ENCODE measurements around the gene MICB.

MICB gene

DNA sequence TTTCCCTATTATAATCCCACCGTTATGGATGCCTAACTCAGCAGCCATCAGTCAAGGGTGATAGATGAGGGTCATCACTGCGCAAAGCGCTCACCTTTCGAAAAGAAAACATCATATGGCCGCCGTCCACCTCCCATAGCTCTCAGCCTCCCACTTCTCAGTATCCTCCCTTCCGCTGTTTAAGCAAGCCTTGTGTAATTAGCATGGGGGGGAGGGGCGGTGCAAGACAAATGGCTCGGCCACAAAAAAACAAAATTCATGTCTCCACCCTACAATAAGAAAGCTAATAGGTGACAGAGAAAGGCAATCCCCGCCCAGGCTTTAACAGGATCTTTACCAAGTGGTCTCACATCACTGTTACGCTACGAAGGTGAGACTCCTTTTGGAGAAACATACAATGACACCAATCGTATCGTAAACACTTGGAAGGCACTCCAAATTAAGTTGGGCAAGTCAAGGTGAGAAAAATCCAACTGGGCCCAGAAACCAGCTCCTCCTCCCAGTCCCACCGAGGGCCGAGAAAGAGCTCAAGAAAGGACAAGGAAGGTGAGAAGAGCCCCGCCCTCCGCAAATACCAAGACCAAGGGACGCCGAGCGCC, 43.2 kb downstream of the MICB start:
- no peak for DNase-seq (ENCODE audit: low spot score)

DNA sequence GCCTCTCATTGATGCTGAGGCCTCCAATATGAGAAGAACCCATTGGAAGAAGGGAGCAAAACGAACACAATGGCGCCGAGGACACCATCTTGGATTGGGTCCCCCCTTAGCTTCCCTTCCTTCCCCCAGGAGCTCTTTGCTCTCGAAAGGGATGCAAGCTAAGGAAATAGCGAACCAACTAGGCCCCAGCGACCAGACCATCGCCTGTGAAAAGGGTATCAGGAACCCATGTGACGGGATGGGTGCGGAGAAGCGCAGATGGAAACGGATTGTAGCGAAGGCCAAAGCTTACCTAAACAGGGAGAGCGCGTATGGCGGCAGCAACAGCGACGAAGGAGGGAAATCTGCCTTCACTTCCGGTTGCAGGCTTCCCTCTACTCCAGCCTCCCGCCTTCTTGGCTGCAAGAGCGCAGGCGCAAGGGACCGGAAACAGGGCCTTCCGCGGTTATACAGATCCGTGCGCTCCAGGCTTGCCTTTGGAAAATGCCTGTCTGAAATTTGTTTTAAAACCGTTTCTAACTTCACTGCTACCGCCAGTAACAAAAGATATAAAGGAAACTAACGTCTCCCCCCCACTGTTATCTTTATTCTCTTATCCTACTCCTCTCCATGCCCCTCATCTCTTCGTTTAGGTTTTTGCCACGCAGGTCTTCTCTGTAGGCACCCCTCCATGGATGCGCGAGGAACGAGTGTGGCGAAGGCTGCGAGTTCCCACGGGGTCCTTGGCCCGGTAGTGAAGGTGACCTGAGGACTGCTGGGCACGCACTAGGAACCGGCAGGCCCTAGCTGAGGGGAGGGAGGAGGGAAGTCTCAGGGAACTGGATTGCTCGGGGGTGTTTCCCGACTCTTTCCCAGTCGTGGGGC, 43.9 kb downstream of the MICB start, which contains the start of gene DDX39B:
TSS of gene DDX39B (minus strand) at position 346 of the 864 bp plus-strand sequence. CDS start 1,471 bp downstream, outside the sequence.
- peak; percentile 95 for DNase-seq (ENCODE audit: low spot score)

- no peak for DNase-seq (ENCODE audit: low spot score)
Observed at GRCh38 chr6:31543639-31544038, 45.7 kb downstream of the MICB start.

DNA sequence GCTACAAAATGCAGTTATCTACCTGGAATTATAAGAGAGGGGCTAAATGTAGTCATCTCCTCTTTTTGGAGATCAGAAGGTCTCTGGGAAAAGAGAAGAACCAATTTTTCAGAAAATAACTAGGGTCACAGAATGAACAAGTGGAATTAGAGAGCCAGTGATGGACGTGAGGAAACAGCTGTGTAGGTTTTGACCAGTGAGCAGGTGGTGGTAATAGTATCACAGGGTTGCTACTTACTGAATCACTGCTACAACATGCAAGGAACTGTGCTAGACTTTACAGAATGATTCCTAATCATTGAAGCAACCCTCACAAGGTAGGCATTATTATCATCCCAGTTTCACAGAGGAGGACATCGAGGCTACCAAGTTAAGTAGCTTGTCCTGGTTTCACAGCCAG, 46.7 kb downstream of the MICB start:
- no peak for DNase-seq (ENCODE audit: low spot score)

- no peak for DNase-seq (ENCODE audit: low spot score)
Observed at GRCh38 chr6:31545291-31545690, 47.3 kb downstream of the MICB start.

DNA sequence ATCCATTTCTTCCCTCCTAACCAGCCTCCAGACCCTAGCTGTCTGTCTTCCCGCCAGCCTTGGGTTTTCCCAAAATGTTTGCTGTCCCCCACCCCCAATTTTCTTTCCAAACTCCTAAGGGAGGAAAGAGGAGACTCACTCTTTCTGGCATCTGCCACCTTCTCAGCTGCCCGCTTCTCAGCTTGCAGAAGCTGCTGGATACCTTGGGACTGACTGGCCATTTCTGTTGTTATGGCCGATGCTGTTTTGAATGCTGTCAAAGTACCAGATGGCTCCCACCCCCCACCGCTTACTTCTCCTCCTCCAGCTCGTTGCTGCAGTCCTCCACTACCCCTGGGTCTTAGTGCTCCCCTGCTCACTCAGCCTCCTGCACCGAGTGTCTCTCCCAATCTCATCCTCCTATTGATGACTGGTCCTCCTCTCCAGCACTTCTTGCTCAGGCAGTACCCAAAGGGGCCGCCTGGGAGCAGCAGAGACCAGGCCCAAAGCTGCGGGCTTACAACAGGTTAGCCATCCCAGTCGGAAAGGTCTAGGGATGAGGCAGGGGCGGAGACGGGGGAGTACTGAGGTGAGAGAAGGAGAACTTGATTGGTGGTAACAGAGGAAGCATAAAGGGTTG, 48.5 kb downstream of the MICB start, which contains the start of gene ATP6V1G2:
TSS of gene ATP6V1G2 (minus strand) at position 270 of the 619 bp plus-strand sequence. CDS start at position 221, 49 bp downstream.
- peak; percentile 93 for DNase-seq (ENCODE audit: low spot score)

DNA sequence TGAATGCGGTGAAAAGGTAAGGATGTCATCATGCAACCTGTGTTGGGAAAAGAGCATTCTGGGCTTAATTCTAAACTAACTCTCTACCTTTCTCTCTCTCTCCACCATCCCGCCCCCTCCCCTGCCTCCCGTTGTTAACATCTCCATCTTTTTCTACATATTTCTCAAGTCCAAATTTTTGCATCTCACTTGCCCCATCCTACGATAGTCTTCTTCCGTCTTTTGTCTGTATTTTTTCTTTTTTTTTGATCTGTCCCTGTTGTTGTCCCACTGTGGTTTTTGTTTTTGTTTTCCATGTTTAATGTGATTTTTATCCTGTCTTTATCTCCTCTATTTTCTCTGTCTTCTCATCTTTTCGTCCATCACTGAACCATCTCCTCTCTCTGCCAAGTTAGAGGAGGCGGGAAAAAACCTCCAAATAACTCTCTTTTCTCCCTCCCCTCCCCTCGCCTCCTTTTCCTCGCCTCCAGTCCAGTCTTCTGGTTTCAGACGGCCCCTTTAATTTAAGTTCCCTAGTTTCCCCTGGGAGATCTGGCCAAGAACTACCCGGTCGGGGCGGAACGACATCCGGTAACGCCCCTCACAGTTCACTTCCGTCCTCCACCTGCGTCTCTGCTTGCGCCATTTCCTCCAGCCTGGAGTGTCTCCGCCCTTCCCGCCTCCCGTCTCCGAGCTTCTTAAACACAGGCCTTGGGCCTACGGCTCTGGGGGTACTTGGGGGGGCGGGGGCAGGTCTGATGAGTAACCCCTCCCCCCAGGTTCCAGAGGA, 49.2 kb downstream of the MICB start, which contains the start of gene NFKBIL1:
TSS of gene NFKBIL1 (plus strand) at position 651 of the 769 bp plus-strand sequence. CDS start at position 738, 87 bp downstream.
- peak; percentile 92 for DNase-seq (ENCODE audit: low spot score)

- DNase-seq (ENCODE audit: low spot score): no peak
Observed at GRCh38 chr6:31547727-31548543, 50.0 kb downstream of the MICB start.

DNA sequence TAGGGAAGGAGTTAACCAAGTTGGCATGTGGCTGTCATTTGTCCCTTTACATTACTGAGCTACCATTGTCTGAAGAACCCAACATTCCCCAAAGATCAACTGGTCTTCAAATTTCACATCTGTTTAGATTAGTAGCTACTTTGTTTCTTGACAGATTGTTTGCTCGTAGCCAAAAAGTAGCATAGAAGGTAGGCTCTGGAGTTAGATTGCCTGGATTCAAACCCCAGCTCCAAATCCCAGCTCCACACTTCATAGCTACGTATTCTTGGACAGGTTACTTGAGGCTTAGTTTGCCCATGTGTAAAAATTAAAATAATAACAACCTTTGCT, 50.6 kb downstream of the MICB start:
- DNase-seq (ENCODE audit: low spot score): no peak

DNA sequence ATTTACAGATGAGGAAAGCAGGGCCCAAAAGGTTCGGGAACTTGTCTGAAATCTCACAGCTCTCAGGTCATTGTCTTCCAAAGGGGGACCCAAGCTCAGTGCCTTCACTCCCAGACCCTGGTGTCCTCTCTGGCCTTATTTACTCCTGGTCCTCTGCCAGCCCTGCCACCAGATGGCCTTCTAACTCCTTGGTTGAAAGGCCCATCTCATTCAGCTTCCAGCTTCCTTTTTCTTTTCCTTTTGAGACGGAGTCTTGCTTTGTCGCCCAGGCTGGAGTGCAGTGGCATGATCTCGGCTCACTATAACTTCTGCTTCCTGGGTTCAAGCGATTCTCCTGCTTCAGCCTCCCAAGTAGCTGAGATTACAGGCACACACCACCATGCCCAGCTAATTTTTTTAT, 53.4 kb downstream of the MICB start:
- peak; percentile 58 for DNase-seq (ENCODE audit: low spot score)

- no peak for DNase-seq (ENCODE audit: low spot score)
Observed at GRCh38 chr6:31556307-31556706, 58.4 kb downstream of the MICB start.

DNA sequence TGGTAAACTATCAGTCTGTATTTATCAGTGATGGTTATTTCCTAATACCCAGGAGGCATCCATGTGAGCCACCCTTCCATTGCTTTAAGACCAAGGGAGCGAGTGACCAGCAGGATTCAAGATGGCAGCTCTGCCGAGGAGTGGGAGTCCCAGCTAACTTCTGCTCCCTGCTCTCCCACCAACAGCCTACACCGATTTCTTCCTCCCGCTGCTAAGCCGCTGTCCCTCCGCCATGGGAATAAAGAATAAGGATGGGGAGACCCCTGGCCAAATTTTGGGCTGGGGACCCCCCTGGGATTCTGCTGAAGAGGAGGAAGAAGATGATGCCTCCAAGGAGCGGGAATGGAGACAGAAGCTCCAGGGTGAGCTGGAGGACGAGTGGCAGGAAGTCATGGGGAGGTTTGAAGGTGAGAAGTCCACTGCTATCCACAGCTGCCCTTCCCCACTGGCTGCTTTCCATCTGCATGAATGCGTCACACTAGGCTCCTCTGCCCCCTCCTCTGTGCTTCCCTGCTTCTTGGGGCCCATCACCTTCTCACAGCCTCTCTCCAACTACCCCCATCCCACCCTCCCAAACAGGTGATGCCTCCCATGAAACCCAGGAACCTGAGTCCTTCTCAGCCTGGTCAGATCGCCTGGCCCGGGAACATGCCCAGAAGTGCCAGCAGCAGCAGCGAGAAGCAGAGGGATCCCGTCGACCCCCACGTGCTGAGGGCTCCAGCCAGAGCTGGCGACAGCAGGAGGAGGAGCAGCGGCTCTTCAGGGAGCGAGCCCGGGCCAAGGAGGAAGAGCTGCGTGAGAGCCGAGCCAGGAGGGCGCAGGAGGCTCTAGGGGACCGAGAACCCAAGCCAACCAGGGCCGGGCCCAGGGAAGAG, 59.7 kb downstream of the MICB start:
- no peak for DNase-seq (ENCODE audit: low spot score)

DNA sequence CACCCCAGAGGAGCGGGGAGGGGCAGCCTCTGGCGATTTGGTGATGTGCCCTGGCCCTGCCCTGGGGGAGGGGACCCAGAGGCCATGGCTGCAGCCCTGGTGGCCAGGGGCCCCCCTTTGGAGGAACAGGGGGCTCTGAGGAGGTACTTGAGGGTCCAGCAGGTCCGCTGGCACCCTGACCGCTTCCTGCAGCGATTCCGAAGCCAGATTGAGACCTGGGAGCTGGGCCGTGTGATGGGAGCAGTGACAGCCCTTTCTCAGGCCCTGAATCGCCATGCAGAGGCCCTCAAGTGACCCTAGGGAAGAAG, 60.3 kb downstream of the MICB start:
- DNase-seq (ENCODE audit: low spot score): no peak

DNA sequence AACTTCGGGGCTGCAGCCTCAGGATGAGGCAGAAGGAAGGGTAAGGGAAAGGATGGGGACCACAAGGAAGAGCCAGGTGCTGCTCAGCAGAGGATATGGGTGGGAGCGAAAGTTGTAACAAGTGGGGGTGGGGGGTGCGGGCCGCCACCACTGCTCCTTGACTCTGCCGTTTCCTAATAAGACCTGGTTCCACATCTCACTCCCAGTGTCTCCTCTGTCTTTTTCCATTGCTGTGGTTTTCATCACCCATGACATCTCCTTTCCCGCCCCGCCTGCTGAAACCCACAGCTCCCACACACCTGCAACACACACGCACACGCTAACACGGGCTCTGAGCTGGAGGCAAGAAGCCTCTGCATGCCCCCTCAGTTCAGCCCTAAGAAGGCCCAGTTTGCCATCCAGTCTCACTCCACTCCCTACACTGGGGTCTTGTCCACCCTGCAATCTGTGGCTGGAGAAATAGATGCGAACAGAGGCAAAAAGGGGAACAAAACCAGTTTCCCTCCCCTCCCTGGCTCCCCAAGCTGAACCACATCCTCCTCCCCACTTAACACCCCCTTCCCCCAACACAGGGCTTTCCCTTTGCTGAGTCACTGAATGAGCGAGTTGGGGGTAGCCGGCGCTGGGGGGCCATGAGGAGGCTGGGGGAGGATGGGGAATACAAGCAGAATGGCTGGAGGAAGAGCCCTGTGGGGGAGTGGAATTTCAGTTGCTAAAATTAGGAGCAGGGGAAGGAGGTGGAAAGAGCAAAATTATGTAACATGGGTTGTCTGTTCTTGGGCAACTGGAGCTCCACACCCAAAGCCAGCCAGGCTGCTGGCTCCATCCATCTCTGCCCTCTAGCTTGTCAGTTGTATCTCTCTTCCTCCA, 60.9 kb downstream of the MICB start:
- DNase-seq (ENCODE audit: low spot score): no peak

- DNase-seq (ENCODE audit: low spot score): no peak
Observed at GRCh38 chr6:31559606-31559957, 61.6 kb downstream of the MICB start.

GRCh38 chr6:31559958-31560696, 62.2 kb downstream of the MICB start:
- no peak for DNase-seq (ENCODE audit: low spot score)

DNA sequence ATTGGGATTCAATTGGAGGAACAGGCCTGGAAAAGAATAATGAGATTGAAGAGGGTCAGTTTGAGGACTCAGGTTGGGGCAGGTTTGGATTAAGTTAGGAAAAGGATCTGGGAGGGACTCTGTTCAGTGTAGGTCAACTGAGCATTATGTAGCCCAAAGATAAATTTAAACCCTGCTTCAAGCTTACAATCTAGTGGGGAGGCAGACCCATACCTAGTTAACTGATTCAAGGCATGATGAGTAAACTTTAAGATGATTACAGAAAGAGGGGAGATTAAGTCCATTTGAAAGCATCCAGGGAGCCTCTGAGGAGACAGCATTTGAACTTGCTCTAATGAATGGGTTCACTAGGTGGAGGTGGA, 62.7 kb downstream of the MICB start:
- no peak for DNase-seq (ENCODE audit: low spot score)
